ENCODE measurements around the gene ACOX2. TPM values are rescaled to one million over a fixed set of nuclear protein-coding genes. Genes with fewer than 3 reads are reported as not detected.

ACOX2 gene
- total RNA-seq, 1 experiment from 2014 or later = 7.2 TPM

GRCh38 chr3:58492494-58492905 is 44.5 kb downstream of the ACOX2 start:
- TF ChIP-seq, protein P1, sequence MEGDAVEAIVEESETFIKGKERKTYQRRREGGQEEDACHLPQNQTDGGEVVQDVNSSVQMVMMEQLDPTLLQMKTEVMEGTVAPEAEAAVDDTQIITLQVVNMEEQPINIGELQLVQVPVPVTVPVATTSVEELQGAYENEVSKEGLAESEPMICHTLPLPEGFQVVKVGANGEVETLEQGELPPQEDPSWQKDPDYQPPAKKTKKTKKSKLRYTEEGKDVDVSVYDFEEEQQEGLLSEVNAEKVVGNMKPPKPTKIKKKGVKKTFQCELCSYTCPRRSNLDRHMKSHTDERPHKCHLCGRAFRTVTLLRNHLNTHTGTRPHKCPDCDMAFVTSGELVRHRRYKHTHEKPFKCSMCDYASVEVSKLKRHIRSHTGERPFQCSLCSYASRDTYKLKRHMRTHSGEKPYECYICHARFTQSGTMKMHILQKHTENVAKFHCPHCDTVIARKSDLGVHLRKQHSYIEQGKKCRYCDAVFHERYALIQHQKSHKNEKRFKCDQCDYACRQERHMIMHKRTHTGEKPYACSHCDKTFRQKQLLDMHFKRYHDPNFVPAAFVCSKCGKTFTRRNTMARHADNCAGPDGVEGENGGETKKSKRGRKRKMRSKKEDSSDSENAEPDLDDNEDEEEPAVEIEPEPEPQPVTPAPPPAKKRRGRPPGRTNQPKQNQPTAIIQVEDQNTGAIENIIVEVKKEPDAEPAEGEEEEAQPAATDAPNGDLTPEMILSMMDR (conservative IDR thresholded peaks at IDR 0.05; ENCODE audit: low read depth, low read length) = no peak
- no peak for TF ChIP-seq EZH2 (IDR thresholded peaks at IDR 0.05; ENCODE audit: borderline replicate concordance, low read depth, low read length, poor library complexity, severe bottlenecking)
- intact Hi-C loops (cut with micrococcal nuclease; ENCODE audit: unreplicated experiment) = loop anchor here (5.0 kb wide), 1 partner anchor 35 kb away; no protein-coding TSS in a partner anchor
- Histone ChIP-seq H3K27ac (ENCODE audit: low read depth, low read length, poor library complexity, severe bottlenecking) (peak overlapping the region; percentile 70), H3K4me1 (ENCODE audit: insufficient read depth, low read length, poor library complexity, severe bottlenecking) (peaks cover 26% of the 10 kb centered on the region), H3K27me3 (replicated peaks; ENCODE audit: insufficient read depth, low read depth, low read length, poor library complexity) (no peaks in the 10 kb centered on the region), H3K9me3 (ENCODE audit: low read depth, low read length, poor library complexity, severe bottlenecking) (no peaks in the 10 kb centered on the region), H3K4me3 (ENCODE audit: low read depth, low read length, poor library complexity, severe bottlenecking) (peak overlapping the region; percentile 74), H3K36me3 (ENCODE audit: insufficient read depth, low read length, poor library complexity, severe bottlenecking) (no peaks in the 10 kb centered on the region)
- DNase-seq (ENCODE audit: low spot score) = no peak
- POLR2A ChIA-PET (ENCODE audit: low non-redundant PET) = no interaction called here
- CTCF ChIA-PET = interaction anchor here (0.6 kb wide), 1 partner anchor 29 kb away, joined by 3 read pairs; no protein-coding TSS in a partner anchor
- BruUV-seq (replicated peaks) = no TSS peak

GRCh38 chr3:58491506-58492402 is 45.2 kb downstream of the ACOX2 start, which contains the start of gene KCTD6:
KCTD6 (plus strand) TSS chr3:58492096; CDS start chr3:58498756, 6,660 bp downstream.
- Histone ChIP-seq H3K27ac (ENCODE audit: low read depth, low read length, poor library complexity, severe bottlenecking) (peak within 1 kb of the TSS; percentile 70), H3K27me3 (replicated peaks; ENCODE audit: insufficient read depth, low read depth, low read length, poor library complexity) (no peaks in the 10 kb centered on the region), H3K4me3 (ENCODE audit: low read depth, low read length, poor library complexity, severe bottlenecking) (peak within 1 kb of the TSS; percentile 74), H3K9me3 (ENCODE audit: low read depth, low read length, poor library complexity, severe bottlenecking) (no peaks in the 10 kb centered on the region), H3K36me3 (ENCODE audit: insufficient read depth, low read length, poor library complexity, severe bottlenecking) (no peaks in the 10 kb centered on the region), H3K4me1 (ENCODE audit: insufficient read depth, low read length, poor library complexity, severe bottlenecking) (peaks cover 22% of the 10 kb centered on the region)
- BruUV-seq (replicated peaks) = no TSS peak
- no peak for TF ChIP-seq EZH2 (IDR thresholded peaks at IDR 0.05; ENCODE audit: borderline replicate concordance, low read depth, low read length, poor library complexity, severe bottlenecking)
- TF ChIP-seq, protein P1 (conservative IDR thresholded peaks at IDR 0.05; ENCODE audit: low read depth, low read length) = peak; percentile 49; the same call in 1 of the 2 replicates
- intact Hi-C loops (cut with micrococcal nuclease; ENCODE audit: unreplicated experiment) = loop anchor here (5.0 kb wide), 1 partner anchor 36 kb away; no protein-coding TSS in a partner anchor
- CTCF ChIA-PET = interaction anchor here (0.6 kb wide), 1 partner anchor 28 kb away, joined by 3 read pairs; no protein-coding TSS in a partner anchor
- POLR2A ChIA-PET (ENCODE audit: low non-redundant PET) = no interaction called here
- peak; percentile 89 for DNase-seq (ENCODE audit: low spot score)

DNA sequence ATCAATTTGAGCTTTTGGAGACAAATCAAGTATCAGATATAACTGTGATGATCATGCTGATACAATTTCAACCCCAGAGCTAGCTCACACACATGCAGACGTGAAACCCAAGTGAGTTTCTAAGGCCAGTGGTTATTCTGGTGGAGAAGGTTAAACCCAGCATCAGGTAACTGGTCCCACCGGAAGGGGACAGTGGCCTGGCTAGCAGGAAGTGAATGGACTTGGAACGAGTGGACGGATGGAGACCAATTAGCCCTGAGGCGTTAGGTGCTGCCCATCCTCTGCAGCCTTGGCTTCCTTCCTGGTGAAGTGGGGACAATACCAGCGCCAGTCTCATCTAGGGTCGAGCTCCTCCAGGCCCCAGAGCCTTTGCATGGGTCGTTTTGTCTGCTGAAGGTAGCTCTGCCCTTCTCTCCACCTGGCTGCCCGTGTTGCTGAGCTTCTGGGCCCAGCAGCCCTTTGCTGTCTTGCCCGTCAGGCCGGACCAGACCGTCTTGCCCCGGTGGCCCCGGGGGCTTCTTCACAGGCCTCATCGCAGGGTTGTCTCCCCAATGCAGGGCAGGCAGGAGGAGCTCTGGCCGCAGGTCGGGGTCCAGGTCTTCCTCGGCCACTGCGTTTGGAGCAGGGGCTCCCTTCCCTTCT is 46.0 kb downstream of the ACOX2 start:
- BruUV-seq (replicated peaks) = no TSS peak
- Histone ChIP-seq H3K9me3 (ENCODE audit: low read depth, low read length, poor library complexity, severe bottlenecking) (no peaks in the 10 kb centered on the region), H3K4me1 (ENCODE audit: insufficient read depth, low read length, poor library complexity, severe bottlenecking) (peaks cover 14% of the 10 kb centered on the region), H3K27me3 (replicated peaks; ENCODE audit: insufficient read depth, low read depth, low read length, poor library complexity) (no peaks in the 10 kb centered on the region), H3K4me3 (ENCODE audit: low read depth, low read length, poor library complexity, severe bottlenecking) (peak overlapping the region; percentile 36), H3K27ac (ENCODE audit: low read depth, low read length, poor library complexity, severe bottlenecking) (no peak overlapping the region), H3K36me3 (ENCODE audit: insufficient read depth, low read length, poor library complexity, severe bottlenecking) (no peaks in the 10 kb centered on the region)
- TF ChIP-seq, protein P1 (conservative IDR thresholded peaks at IDR 0.05; ENCODE audit: low read depth, low read length) = no peak
- no peak for TF ChIP-seq EZH2 (IDR thresholded peaks at IDR 0.05; ENCODE audit: borderline replicate concordance, low read depth, low read length, poor library complexity, severe bottlenecking)
- ChIA-PET POLR2A (ENCODE audit: low non-redundant PET) (no interaction called here), CTCF (no interaction called here)
- DNase-seq (ENCODE audit: low spot score) = no peak
- intact Hi-C loops (cut with micrococcal nuclease; ENCODE audit: unreplicated experiment) = loop anchor here (5.0 kb wide), 1 partner anchor 36 kb away; no protein-coding TSS in a partner anchor

Measured in A673 (cell line).